SHP77 treated with DMSO at 0.1 percent for 48 hours (cell line): ENCODE results near the gene TRIM40.
"Not testable (repeated sequence)": the region's sequence is repeated elsewhere in the genome, so short reads cannot be mapped to it uniquely, and the experiment has no call there.

Experiments used
- DNase-seq: peaks from one replicate; lab custom pipeline; 2025; lab: John Stamatoyannopoulos, UW

The TRIM40 gene

GRCh38 chr6:30113003-30113759, 22.8 kb upstream of the TRIM40 start, which contains the start of gene TRIM31:
Gene TRIM31 (minus strand): TSS chr6:30113090. CDS start chr6:30112805, 285 bp downstream.
- no peak for DNase-seq

GRCh38 chr6:30113841-30114240, 22.1 kb upstream of the TRIM40 start:
- no peak for DNase-seq

DNA sequence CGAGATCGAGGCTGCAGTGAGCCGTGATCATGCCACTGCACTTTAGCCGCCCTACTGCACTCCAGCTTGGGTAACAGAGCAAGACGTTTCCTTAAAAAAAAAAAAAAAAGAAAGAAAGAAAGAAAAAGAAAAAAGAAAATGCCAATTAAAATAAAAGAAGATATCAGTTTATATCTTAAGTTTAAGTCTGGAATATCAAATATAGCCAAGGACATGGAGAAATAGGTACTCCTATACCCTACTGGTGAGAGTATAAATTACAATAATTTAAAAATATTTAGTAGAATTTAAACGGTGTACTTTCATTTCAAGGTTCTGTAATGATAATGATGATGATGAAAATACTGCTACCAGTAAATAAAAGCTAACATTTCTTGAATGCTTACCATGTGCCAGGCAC, 19.2 kb upstream of the TRIM40 start:
- DNase-seq, result no peak

DNA sequence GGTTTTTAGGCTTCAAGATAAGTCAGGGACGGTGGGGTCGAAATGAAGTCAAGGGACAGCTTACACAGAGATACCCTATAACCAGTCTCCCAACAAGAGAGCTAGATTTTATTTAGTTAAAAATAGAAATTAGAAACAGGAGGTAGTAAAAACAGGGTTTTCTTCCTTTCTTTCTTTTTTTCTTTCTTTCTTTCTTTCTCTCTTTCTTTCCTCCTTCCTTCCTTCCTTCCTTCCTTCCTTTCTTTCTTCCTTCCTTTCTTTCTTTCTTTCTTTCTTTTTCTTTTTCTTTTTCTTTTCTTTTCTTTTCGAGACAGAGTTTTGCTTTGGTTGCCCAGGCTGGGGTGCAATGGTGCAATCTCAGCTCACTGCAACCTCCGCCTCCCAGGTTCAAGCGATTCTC, 17.2 kb upstream of the TRIM40 start:
- DNase-seq, result not testable (repeated sequence)

- DNase-seq, result no peak
Measured at GRCh38 chr6:30121446-30122366, 14.2 kb upstream of the TRIM40 start.

- DNase-seq, result no peak
Measured at GRCh38 chr6:30122515-30122914, 13.4 kb upstream of the TRIM40 start.

GRCh38 chr6:30127238-30128093, 8.5 kb upstream of the TRIM40 start:
- no peak for DNase-seq

GRCh38 chr6:30129265-30130178, 6.4 kb upstream of the TRIM40 start:
- no peak for DNase-seq

- DNase-seq, result no peak
Measured at GRCh38 chr6:30130179-30130679, 5.7 kb upstream of the TRIM40 start.

DNA sequence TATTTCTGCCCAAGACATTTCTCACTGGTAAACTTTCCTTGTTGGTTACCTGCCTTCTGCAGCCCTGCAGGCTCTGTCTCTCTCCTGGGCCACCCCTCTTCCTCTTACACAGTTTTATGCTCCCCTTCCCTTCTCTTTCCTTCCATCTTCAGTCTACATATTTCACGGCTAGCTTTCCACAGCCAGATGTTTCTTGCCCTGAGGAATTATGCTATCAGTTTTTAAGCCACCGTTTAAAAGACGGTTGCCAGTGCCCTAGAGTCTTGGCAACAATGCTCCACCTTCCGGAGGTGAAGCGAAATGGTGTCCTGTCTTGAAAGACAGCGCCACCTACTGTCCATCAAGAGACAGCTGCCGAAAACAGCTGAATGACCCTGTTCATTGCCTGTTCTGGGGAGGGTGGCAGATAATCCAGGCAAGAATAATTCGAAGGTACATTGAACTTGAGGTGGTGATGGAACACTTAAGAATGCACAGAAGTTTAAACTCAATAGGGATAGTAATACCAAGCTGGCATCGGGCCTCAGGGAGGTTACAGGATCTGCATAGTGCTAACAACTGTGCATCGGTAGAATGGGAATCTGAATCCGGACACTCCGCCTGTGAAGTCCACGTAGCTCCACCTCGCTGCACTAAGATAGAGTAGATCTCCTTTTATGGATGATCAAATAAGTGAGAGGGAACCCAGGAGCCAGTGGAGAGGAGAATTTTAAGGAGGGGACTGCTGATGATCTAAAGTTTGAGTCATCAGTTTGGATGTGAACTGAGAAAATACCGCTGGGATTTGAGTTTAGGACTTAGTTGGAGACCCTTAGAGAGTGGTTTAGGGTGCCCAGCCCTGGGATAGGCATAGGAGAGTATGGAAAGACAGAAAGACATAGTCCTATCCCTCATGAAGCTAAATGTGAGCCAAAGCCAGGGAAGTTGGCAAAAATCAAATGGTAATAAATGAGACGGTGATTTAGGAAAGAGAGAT, 4.8 kb upstream of the TRIM40 start:
- peak; percentile 52 for DNase-seq

GRCh38 chr6:30131947-30132497, 3.9 kb upstream of the TRIM40 start:
- DNase-seq, result no peak

- no peak for DNase-seq
Measured at GRCh38 chr6:30135147-30135546, 793 bp upstream of the TRIM40 start.

DNA sequence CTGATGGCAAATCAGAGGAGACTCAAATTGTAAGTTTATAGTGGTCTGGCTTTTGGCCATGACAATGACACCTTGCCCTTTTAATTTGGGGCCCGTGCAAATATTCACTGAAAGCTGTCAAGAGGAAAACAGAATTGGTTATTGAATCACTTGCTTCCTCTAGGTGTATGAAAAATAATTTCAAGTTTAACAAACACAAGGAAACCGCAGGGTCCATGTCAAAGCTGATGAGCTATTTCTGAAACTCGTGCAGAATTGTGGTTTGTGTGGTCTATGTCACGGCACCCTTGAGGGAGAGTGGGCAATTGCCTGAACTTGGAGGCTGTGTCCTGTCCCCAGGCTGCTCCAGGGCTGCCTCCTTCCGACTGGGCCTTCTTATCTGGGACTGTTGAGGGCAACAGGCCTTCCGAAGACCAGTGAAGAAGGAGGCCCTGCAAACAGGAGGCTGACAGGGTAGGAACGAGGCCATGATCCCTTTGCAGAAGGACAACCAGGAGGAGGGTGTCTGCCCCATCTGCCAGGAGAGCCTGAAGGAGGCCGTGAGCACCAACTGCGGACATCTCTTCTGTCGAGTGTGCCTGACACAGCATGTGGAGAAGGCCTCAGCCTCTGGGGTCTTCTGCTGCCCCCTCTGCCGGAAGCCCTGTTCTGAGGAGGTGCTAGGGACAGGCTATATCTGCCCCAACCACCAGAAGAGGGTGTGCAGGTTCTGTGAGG, 788 bp downstream of the TRIM40 start:
- no peak for DNase-seq

GRCh38 chr6:30140240-30140639, 4.3 kb downstream of the TRIM40 start:
- DNase-seq, result not testable (repeated sequence)

- DNase-seq, result no peak
Measured at GRCh38 chr6:30142665-30143064, 6.7 kb downstream of the TRIM40 start.

DNA sequence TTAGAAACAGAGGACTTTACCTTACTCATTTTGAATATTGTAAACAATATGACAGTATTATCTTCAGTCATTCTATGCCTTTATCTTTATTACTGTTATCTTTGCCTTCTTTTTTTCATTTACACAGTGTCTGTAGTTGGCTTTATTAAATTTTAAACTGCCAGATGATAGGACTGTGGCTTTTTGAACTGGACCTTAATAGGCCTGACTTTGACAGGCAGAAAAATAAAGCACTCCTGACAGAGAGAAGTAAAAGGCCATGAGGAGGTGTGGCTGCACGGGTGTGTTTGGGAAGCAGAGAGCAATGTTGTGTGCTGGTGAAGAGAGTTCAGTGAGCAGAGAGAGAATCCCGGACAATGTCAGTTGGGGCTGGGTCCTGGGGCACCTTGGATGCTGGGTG, 7.8 kb downstream of the TRIM40 start:
- DNase-seq, result no peak

GRCh38 chr6:30144811-30145210, 8.9 kb downstream of the TRIM40 start:
- DNase-seq, result no peak

DNA sequence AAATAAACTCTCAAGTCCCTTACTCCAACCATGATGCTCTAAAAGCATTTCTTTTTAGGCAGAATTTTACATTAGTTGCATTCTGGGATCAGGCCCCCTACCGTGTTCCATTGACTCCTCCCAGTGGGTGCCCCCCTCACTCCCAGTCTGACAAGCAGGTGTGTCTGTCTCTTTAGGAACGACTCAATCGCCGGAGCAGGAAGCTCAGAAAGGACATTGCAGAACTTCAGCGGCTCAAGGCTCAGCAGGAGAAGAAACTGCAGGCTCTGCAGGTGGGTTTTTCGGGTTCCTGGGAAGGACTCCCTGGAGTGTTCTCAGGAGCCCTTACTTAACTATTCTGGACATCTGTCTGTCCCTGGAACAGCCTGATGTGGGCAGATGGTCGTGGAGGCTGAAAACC, 9.9 kb downstream of the TRIM40 start:
- no peak for DNase-seq

GRCh38 chr6:30147096-30147495, 11.2 kb downstream of the TRIM40 start:
- no peak for DNase-seq
